SK-N-SH (cell line): ENCODE measurements around the gene UEVLD.

Source experiments
- EZH2phosphoT487 ChIP-seq: fragments of 200-600 bp; sonication (generic); IDR thresholded peaks from 2 replicates; pipeline ENCODE4 v1.6.1; 2017; ENCODE audit warnings: low read depth, mixed run types, mild to moderate bottlenecking, antibody characterized with exemption, moderate library complexity, borderline replicate concordance
- MEF2A ChIP-seq: IDR thresholded peaks from 2 replicates; pipeline ENCODE4 v1.4.0; 2012; ENCODE audit warnings: low read depth, borderline replicate concordance
- NFIC ChIP-seq: IDR thresholded peaks from 2 replicates; pipeline ENCODE4 v1.4.0; 2012; ENCODE audit warnings: borderline replicate concordance
- POLR2AphosphoS5 ChIP-seq: IDR thresholded peaks from 2 replicates; pipeline ENCODE4 v1.6.1; 2012; ENCODE audit warnings: low read depth, low read length
- SMC3 ChIP-seq: IDR thresholded peaks from 2 replicates; pipeline ENCODE4 v1.6.1; 2012; ENCODE audit warnings: low read depth, low read length, improper control_type of control experiment
- TAF1 ChIP-seq: IDR thresholded peaks from 2 replicates; pipeline ENCODE4 v1.6.1; 2012; ENCODE audit warnings: low read depth, mild to moderate bottlenecking, low read length, moderate library complexity, borderline replicate concordance
- YY1 ChIP-seq: IDR thresholded peaks from 2 replicates; pipeline ENCODE4 v1.4.0; 2012; ENCODE audit warnings: low read depth, mild to moderate bottlenecking
- TF ChIP-seq, protein P1 (sequence below): IDR thresholded peaks from 2 replicates; pipeline ENCODE4 v1.6.1; 2012; ENCODE audit warnings: mild to moderate bottlenecking, low read depth, low read length, moderate library complexity
- TF ChIP-seq, protein P2 (sequence below): IDR thresholded peaks from 2 replicates; pipeline ENCODE4; 2012
- TF ChIP-seq, protein P3 (sequence below): fragments of 200-600 bp; sonication (generic); IDR thresholded peaks from 2 replicates; pipeline ENCODE4 v1.6.1; 2017; ENCODE audit warnings: antibody characterized with exemption, mild to moderate bottlenecking, moderate library complexity
- TF ChIP-seq, protein P4 (sequence below): IDR thresholded peaks from 2 replicates; pipeline ENCODE4 v1.4.0; 2012; ENCODE audit warnings: low read depth, borderline replicate concordance
- TF ChIP-seq, protein P5 (sequence below): fragments of 150-350 bp; IDR thresholded peaks from 2 replicates; pipeline ENCODE4 v1.6.1; 2017; ENCODE audit warnings: antibody characterized with exemption, low read length, low read depth, borderline replicate concordance
- TF ChIP-seq, protein P6 (sequence below): IDR thresholded peaks from 2 replicates; pipeline ENCODE4 v1.4.0; 2012; ENCODE audit warnings: low read depth

DNA sequence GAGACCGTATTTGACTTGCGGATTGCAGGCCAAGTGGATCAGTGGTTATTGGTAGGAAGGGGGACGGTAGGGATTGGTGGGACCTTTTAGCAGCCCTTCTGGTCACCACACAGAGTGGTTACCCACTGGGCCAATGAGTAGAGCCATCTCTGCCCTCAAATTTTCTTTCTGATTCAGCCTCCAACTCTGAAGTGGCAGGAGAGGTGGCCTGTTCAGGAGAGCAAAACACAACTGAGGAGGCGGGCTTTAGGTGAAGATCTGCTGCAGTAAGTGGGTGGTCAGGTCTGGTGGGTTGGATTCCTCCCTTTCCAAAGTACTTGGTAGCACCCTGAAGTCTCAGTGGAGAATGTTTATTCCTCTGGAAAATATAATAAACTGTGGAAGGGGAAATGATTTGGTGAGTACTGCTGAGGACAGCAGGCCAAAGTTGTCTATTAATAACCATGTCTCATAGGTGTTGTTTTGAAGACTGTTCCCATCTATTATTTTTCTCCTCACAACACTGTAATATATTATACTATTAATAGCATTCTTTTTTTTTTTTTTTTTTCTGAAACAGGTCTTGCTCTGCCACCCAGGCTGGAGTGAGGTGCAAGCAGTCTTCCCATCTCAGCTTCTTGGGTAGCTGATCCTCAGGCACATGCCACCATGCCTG lies 12.5 kb upstream of the UEVLD start:
- TF ChIP-seq SMC3: no peak
- TF ChIP-seq, protein P1, sequence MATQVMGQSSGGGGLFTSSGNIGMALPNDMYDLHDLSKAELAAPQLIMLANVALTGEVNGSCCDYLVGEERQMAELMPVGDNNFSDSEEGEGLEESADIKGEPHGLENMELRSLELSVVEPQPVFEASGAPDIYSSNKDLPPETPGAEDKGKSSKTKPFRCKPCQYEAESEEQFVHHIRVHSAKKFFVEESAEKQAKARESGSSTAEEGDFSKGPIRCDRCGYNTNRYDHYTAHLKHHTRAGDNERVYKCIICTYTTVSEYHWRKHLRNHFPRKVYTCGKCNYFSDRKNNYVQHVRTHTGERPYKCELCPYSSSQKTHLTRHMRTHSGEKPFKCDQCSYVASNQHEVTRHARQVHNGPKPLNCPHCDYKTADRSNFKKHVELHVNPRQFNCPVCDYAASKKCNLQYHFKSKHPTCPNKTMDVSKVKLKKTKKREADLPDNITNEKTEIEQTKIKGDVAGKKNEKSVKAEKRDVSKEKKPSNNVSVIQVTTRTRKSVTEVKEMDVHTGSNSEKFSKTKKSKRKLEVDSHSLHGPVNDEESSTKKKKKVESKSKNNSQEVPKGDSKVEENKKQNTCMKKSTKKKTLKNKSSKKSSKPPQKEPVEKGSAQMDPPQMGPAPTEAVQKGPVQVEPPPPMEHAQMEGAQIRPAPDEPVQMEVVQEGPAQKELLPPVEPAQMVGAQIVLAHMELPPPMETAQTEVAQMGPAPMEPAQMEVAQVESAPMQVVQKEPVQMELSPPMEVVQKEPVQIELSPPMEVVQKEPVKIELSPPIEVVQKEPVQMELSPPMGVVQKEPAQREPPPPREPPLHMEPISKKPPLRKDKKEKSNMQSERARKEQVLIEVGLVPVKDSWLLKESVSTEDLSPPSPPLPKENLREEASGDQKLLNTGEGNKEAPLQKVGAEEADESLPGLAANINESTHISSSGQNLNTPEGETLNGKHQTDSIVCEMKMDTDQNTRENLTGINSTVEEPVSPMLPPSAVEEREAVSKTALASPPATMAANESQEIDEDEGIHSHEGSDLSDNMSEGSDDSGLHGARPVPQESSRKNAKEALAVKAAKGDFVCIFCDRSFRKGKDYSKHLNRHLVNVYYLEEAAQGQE: no peak
- TF ChIP-seq POLR2AphosphoS5: no peak
- TF ChIP-seq, protein P2, sequence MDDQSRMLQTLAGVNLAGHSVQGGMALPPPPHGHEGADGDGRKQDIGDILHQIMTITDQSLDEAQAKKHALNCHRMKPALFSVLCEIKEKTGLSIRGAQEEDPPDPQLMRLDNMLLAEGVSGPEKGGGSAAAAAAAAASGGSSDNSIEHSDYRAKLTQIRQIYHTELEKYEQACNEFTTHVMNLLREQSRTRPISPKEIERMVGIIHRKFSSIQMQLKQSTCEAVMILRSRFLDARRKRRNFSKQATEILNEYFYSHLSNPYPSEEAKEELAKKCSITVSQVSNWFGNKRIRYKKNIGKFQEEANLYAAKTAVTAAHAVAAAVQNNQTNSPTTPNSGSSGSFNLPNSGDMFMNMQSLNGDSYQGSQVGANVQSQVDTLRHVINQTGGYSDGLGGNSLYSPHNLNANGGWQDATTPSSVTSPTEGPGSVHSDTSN: no peak
- no peak for TF ChIP-seq TAF1
- no peak for TF ChIP-seq EZH2phosphoT487
- TF ChIP-seq, protein P3, sequence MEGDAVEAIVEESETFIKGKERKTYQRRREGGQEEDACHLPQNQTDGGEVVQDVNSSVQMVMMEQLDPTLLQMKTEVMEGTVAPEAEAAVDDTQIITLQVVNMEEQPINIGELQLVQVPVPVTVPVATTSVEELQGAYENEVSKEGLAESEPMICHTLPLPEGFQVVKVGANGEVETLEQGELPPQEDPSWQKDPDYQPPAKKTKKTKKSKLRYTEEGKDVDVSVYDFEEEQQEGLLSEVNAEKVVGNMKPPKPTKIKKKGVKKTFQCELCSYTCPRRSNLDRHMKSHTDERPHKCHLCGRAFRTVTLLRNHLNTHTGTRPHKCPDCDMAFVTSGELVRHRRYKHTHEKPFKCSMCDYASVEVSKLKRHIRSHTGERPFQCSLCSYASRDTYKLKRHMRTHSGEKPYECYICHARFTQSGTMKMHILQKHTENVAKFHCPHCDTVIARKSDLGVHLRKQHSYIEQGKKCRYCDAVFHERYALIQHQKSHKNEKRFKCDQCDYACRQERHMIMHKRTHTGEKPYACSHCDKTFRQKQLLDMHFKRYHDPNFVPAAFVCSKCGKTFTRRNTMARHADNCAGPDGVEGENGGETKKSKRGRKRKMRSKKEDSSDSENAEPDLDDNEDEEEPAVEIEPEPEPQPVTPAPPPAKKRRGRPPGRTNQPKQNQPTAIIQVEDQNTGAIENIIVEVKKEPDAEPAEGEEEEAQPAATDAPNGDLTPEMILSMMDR: no peak
- no peak for TF ChIP-seq YY1
- no peak for TF ChIP-seq NFIC
- TF ChIP-seq, protein P4, sequence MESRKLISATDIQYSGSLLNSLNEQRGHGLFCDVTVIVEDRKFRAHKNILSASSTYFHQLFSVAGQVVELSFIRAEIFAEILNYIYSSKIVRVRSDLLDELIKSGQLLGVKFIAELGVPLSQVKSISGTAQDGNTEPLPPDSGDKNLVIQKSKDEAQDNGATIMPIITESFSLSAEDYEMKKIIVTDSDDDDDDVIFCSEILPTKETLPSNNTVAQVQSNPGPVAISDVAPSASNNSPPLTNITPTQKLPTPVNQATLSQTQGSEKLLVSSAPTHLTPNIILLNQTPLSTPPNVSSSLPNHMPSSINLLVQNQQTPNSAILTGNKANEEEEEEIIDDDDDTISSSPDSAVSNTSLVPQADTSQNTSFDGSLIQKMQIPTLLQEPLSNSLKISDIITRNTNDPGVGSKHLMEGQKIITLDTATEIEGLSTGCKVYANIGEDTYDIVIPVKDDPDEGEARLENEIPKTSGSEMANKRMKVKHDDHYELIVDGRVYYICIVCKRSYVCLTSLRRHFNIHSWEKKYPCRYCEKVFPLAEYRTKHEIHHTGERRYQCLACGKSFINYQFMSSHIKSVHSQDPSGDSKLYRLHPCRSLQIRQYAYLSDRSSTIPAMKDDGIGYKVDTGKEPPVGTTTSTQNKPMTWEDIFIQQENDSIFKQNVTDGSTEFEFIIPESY: no peak
- TF ChIP-seq, protein P5, sequence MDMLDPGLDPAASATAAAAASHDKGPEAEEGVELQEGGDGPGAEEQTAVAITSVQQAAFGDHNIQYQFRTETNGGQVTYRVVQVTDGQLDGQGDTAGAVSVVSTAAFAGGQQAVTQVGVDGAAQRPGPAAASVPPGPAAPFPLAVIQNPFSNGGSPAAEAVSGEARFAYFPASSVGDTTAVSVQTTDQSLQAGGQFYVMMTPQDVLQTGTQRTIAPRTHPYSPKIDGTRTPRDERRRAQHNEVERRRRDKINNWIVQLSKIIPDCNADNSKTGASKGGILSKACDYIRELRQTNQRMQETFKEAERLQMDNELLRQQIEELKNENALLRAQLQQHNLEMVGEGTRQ: no peak
- TF ChIP-seq MEF2A: no peak
- TF ChIP-seq, protein P6, sequence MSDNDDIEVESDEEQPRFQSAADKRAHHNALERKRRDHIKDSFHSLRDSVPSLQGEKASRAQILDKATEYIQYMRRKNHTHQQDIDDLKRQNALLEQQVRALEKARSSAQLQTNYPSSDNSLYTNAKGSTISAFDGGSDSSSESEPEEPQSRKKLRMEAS: no peak
